Fibroblast of lung (primary cell): ENCODE data around the gene TSEN2. TPM values are rescaled to one million over a fixed set of nuclear protein-coding genes. Genes with fewer than 3 reads are reported as not detected.

Experiments used
- DNase-seq, 2 donors: peaks; one replicate each; pipeline versions ENCODE4 v3.0.0 to v3.0.0-alpha.2; 2010; ENCODE audit warnings: low read depth in 2 of 2
- H2AFZ ChIP-seq: 2 replicates; pipeline ENCODE4 v1.5.1; 2012; ENCODE audit warnings: low read length, control low read depth, inconsistent platforms
- H3K27ac ChIP-seq: 2 replicates; pipeline ENCODE4 v1.5.1; 2011; ENCODE audit warnings: low read length, control low read depth; ENCODE audit not compliant: insufficient read depth
- H3K27me3 ChIP-seq: 2 replicates; pipeline ENCODE4 v1.5.1; 2011; ENCODE audit warnings: mild to moderate bottlenecking, low read length; ENCODE audit not compliant: control insufficient read depth, insufficient read depth
- H3K36me3 ChIP-seq: 2 replicates; pipeline ENCODE4 v1.5.1; 2011; ENCODE audit warnings: low read length; ENCODE audit not compliant: control insufficient read depth, insufficient read depth
- H3K4me1 ChIP-seq: 2 replicates; pipeline ENCODE4 v1.5.1; 2011; ENCODE audit warnings: low read length; ENCODE audit not compliant: control insufficient read depth, insufficient read depth; ENCODE audit errors: extremely low read depth
- H3K4me2 ChIP-seq: 2 replicates; pipeline ENCODE4 v1.5.1; 2011; ENCODE audit warnings: low read length, control low read depth; ENCODE audit not compliant: insufficient read depth; ENCODE audit errors: extremely low read depth
- H3K4me3 ChIP-seq, 4 experiments: fragments of 200-600 bp in 1 of 4; sonication (generic) in 1 of 4; replicated peaks in 1 of 4; 2 replicates each; pipeline ENCODE4 v1.5.1; 2011 to 2016; ENCODE audit warnings: low read length in 4 of 4, low read depth in 3 of 4, mild to moderate bottlenecking in 3 of 4, control low read depth in 2 of 4, inconsistent platforms in 1 of 4, mixed read lengths in 1 of 4; ENCODE audit not compliant: insufficient read depth in 1 of 4; ENCODE audit errors: control extremely low read depth in 1 of 4
- H3K79me2 ChIP-seq: 2 replicates; pipeline ENCODE4 v1.5.1; 2012; ENCODE audit warnings: mild to moderate bottlenecking, low read length, inconsistent platforms; ENCODE audit not compliant: control insufficient read depth, insufficient read depth
- H3K9ac ChIP-seq: 2 replicates; pipeline ENCODE4 v1.5.1; 2011; ENCODE audit warnings: mild to moderate bottlenecking, low read length, control low read depth; ENCODE audit not compliant: insufficient read depth
- H3K9me3 ChIP-seq: 2 replicates; pipeline ENCODE4 v1.5.1; 2012; ENCODE audit warnings: low read depth, low read length; ENCODE audit not compliant: control insufficient read depth, insufficient read depth
- H4K20me1 ChIP-seq: 2 replicates; pipeline ENCODE4 v1.5.1; 2011; ENCODE audit warnings: low read length; ENCODE audit not compliant: control insufficient read depth, insufficient read depth; ENCODE audit errors: extremely low read depth
- CTCF ChIP-seq, 2 donors: IDR thresholded peaks in 1 of 2; conservative IDR thresholded peaks in 1 of 2; 1 replicate in 1 of 2; 2 replicates in 1 of 2; pipeline ENCODE4 v1.5.1; 2011 to 2012; ENCODE audit warnings: low read length in 2 of 2, control low read depth in 1 of 2, inconsistent platforms in 1 of 2, low read depth in 1 of 2, mild to moderate bottlenecking in 1 of 2
- EZH2 ChIP-seq: IDR thresholded peaks from 2 replicates; pipeline ENCODE4 v1.5.1; 2012; ENCODE audit warnings: low read length, control low read depth, mild to moderate bottlenecking; ENCODE audit errors: missing control alignments
- polyA plus RNA-seq, 2 donors: library from polyadenylated mRNA; depleted of rRNA in 1 of 2; stranded (reverse) in 1 of 2; unstranded in 1 of 2; fragments of >200 nt; gene quantifications; 2 replicates each; pipeline ENCODE4 v1.2.1, GENCODE V29; 2011 to 2012; ENCODE audit warnings: missing spikeins in 1 of 2
- total RNA-seq: library from RNA; depleted of rRNA; stranded (reverse); fragments of >200 nt; gene quantifications from 2 replicates; pipeline ENCODE4 v1.2.1, GENCODE V29; 2014

TSEN2 gene
- total and polyA plus RNA-seq, 2 donors (not counting 1 experiment from before 2014, with no cell fraction given) = 9.8 to 14.4 TPM

GRCh38 chr3:12556314-12556689, 72.0 kb downstream of the TSEN2 start:
- H3K79me2 ChIP-seq = peaks cover 42% of the 10 kb centered on the region
- TF ChIP-seq CTCF (conservative IDR thresholded peaks at IDR 0.05 in 1 of 2, IDR thresholded peaks at IDR 0.05 in 1 of 2; ENCODE audit: low read depth in 1 of 2, low read length in 2 of 2) (no peak), EZH2 (no peak)
- no peaks in the 10 kb centered on the region for H3K36me3 ChIP-seq
- peak overlapping the region; percentile 99 for H2AFZ ChIP-seq
- peak overlapping the region; percentile 97 for H3K9ac ChIP-seq
- peaks cover 2% of the 10 kb centered on the region for H4K20me1 ChIP-seq
- H3K9me3 ChIP-seq = no peaks in the 10 kb centered on the region
- no peak for DNase-seq
- peak overlapping the region; percentile 95 for H3K27ac ChIP-seq
- H3K4me2 ChIP-seq = peak overlapping the region; percentile 94
- no peaks in the 10 kb centered on the region for H3K27me3 ChIP-seq
- peak overlapping the region; percentile 70 to 94 (median 88) for H3K4me3 ChIP-seq
- no peaks in the 10 kb centered on the region for H3K4me1 ChIP-seq

- TF ChIP-seq EZH2 = no peak
- TF ChIP-seq CTCF (conservative IDR thresholded peaks at IDR 0.05 in 1 of 2, IDR thresholded peaks at IDR 0.05 in 1 of 2; ENCODE audit: low read depth in 1 of 2, low read length in 2 of 2) = no peak
- Histone ChIP-seq H3K4me1 (no peaks in the 10 kb centered on the region), H3K4me2 (peak within 1 kb of the TSS; percentile 94), H3K9me3 (no peaks in the 10 kb centered on the region), H3K27me3 (no peaks in the 10 kb centered on the region), H3K36me3 (no peaks in the 10 kb centered on the region), H2AFZ (peak within 1 kb of the TSS; percentile 99), H3K4me3 (peak within 1 kb of the TSS; percentile 87 to 96 (median 92)), H3K79me2 (peaks cover 48% of the 10 kb centered on the region), H3K27ac (peak within 1 kb of the TSS; percentile 95), H4K20me1 (peaks cover 2% of the 10 kb centered on the region), H3K9ac (peak within 1 kb of the TSS; percentile 97)
- DNase-seq = peak; percentile 80 to 83
Observed at GRCh38 chr3:12556690-12557472, 72.6 kb downstream of the TSEN2 start, which contains the start of gene MKRN2. Gene MKRN2, plus strand, starts transcription at chr3:12557087. Its CDS starts 64 bp downstream, at chr3:12557151.

- Histone ChIP-seq H3K4me1 (no peaks in the 10 kb centered on the region), H3K4me3 (peak overlapping the region; percentile 87 to 96 (median 92)), H3K9me3 (no peaks in the 10 kb centered on the region), H3K36me3 (no peaks in the 10 kb centered on the region), H3K9ac (peak overlapping the region; percentile 97), H2AFZ (peak overlapping the region; percentile 63), H3K27me3 (no peaks in the 10 kb centered on the region), H3K27ac (peak overlapping the region; percentile 95), H3K79me2 (peaks cover 55% of the 10 kb centered on the region), H4K20me1 (peaks cover 2% of the 10 kb centered on the region), H3K4me2 (peak overlapping the region; percentile 88)
- DNase-seq = peak; percentile 49 to 68
- no peak for TF ChIP-seq EZH2
- TF ChIP-seq CTCF (conservative IDR thresholded peaks at IDR 0.05 in 1 of 2, IDR thresholded peaks at IDR 0.05 in 1 of 2; ENCODE audit: low read depth in 1 of 2, low read length in 2 of 2) = no peak
Observed at GRCh38 chr3:12557473-12558100, 73.3 kb downstream of the TSEN2 start.
